Activated CD8-positive, alpha-beta T cell treated with anti-CD3 and anti-CD28 coated beads, Interleukin-2, amount 10 ng/mL, durations not matched to agents 7 days and 5 days (primary cell): ENCODE measurements around the gene RCC2. TPM values are rescaled to one million over a fixed set of nuclear protein-coding genes. Genes with fewer than 3 reads are reported as not detected.
A peak's percentile ranks its signal among the peaks of the same experiment; 100 is the strongest.
"Not testable (repeated sequence)": the region's sequence is repeated elsewhere in the genome, so short reads cannot be mapped to it uniquely, and the experiment has no call there.

Source experiments
- ATAC-seq: fragments of 150-1000 bp; cut with Tn5 transposase; one replicate; pipeline ENCODE4 v1.10.0; 2021; ENCODE audit warnings: moderate library complexity
- CTCF ChIA-PET: fragments of 350-600 bp; sonication (Branson Sonifier 250); formaldehyde crosslinking; loops from one replicate; lab custom pipeline; 2021; ENCODE audit warnings: antibody characterized with exemption; lab: Charles Lee
- POLR2A ChIA-PET: fragments of 350-600 bp; sonication (Branson Sonifier 250); formaldehyde crosslinking; loops from one replicate; lab custom pipeline; 2021; ENCODE audit warnings: antibody characterized with exemption; lab: Charles Lee
- DNase-seq: peaks from one replicate; pipeline ENCODE4 v3.0.0-alpha.2; 2020
- H3K27ac Mint-ChIP-seq: one replicate; pipeline ENCODE4 v1.8.0; 2021; ENCODE audit warnings: mild to moderate bottlenecking, mixed read lengths
- H3K27me3 Mint-ChIP-seq: one replicate; pipeline ENCODE4 v1.8.0; 2021; ENCODE audit warnings: low read depth, mixed read lengths
- H3K36me3 Mint-ChIP-seq: one replicate; pipeline ENCODE4 v1.8.0; 2021; ENCODE audit warnings: low read depth, mixed read lengths
- H3K4me1 Mint-ChIP-seq: one replicate; pipeline ENCODE4 v1.8.0; 2021; ENCODE audit warnings: low read depth, mixed read lengths
- H3K4me3 Mint-ChIP-seq: one replicate; pipeline ENCODE4 v1.8.0; 2021; ENCODE audit warnings: mild to moderate bottlenecking, mixed read lengths
- H3K9me3 Mint-ChIP-seq: one replicate; pipeline ENCODE4 v1.8.0; 2022; ENCODE audit warnings: mixed read lengths; ENCODE audit not compliant: insufficient read depth
- total RNA-seq, 2 experiments: library from RNA; stranded (reverse); gene quantifications; one replicate each; pipeline ENCODE4 v1.2.3, GENCODE V29; 2021

RCC2 gene
- total RNA-seq, 2 experiments from 2014 or later = 151 to 152 TPM

- H3K27me3 Mint-ChIP-seq = no peaks in the 10 kb centered on the region
- DNase-seq (no peak), ATAC-seq (no peak)
- peaks cover 6% of the 10 kb centered on the region for H3K4me1 Mint-ChIP-seq
- POLR2A ChIA-PET = no interaction called here
- H3K4me3 Mint-ChIP-seq = no peak overlapping the region
- CTCF ChIA-PET = no interaction called here
- no peaks in the 10 kb centered on the region for H3K9me3 Mint-ChIP-seq
- H3K36me3 Mint-ChIP-seq = peaks cover 79% of the 10 kb centered on the region
- H3K27ac Mint-ChIP-seq = no peak overlapping the region
Observed at GRCh38 chr1:17412093-17412870, 27.2 kb downstream of the RCC2 start.

GRCh38 chr1:17409391-17409811 is 30.1 kb downstream of the RCC2 start:
- ATAC-seq (no peak), DNase-seq (no peak)
- Mint-ChIP-seq H3K27me3 (no peaks in the 10 kb centered on the region), H3K36me3 (peaks cover 60% of the 10 kb centered on the region), H3K27ac (no peak overlapping the region), H3K4me1 (peaks cover 3% of the 10 kb centered on the region), H3K9me3 (no peaks in the 10 kb centered on the region), H3K4me3 (no peak overlapping the region)
- ChIA-PET CTCF (no interaction called here), POLR2A (no interaction called here)

- H3K27ac Mint-ChIP-seq, H3K4me1 Mint-ChIP-seq, H3K4me3 Mint-ChIP-seq, DNase-seq, ATAC-seq, H3K27me3 Mint-ChIP-seq, POLR2A ChIA-PET, CTCF ChIA-PET, H3K9me3 Mint-ChIP-seq: not testable (repeated sequence)
- H3K36me3 Mint-ChIP-seq = peaks cover 51% of the 10 kb centered on the region
Observed at GRCh38 chr1:17407786-17408514, 31.5 kb downstream of the RCC2 start.

- not testable (repeated sequence) for H3K9me3 Mint-ChIP-seq, ATAC-seq, H3K4me1 Mint-ChIP-seq, H3K27me3 Mint-ChIP-seq, H3K4me3 Mint-ChIP-seq, DNase-seq, H3K27ac Mint-ChIP-seq
- ChIA-PET POLR2A (interaction anchor here (0.8 kb wide), 1 partner anchor 29 kb away, joined by 5 read pairs; no protein-coding TSS in a partner anchor), CTCF (interaction anchor here (0.9 to 1.2 kb wide), 2 partner anchors 12 to 14 kb away, joined by 3 read pairs; no protein-coding TSS in a partner anchor)
- peaks cover 40% of the 10 kb centered on the region for H3K36me3 Mint-ChIP-seq
Observed at GRCh38 chr1:17406760-17407475, 32.6 kb downstream of the RCC2 start.

- DNase-seq (peak; percentile 54), ATAC-seq (peak; percentile 81)
- CTCF ChIA-PET = interaction anchor here (0.9 to 1.2 kb wide), 2 partner anchors 13 to 15 kb away, joined by 3 read pairs; no protein-coding TSS in a partner anchor
- POLR2A ChIA-PET = interaction anchor here (0.8 kb wide), 1 partner anchor 30 kb away, joined by 5 read pairs; no protein-coding TSS in a partner anchor
- Mint-ChIP-seq H3K9me3 (no peaks in the 10 kb centered on the region), H3K4me3 (no peak overlapping the region), H3K36me3 (peaks cover 34% of the 10 kb centered on the region), H3K27me3 (no peaks in the 10 kb centered on the region), H3K4me1 (peaks cover 3% of the 10 kb centered on the region), H3K27ac (no peak overlapping the region)
Observed at GRCh38 chr1:17405898-17406759, 33.3 kb downstream of the RCC2 start.

GRCh38 chr1:17404820-17405219 is 34.7 kb downstream of the RCC2 start:
- ChIA-PET POLR2A (no interaction called here), CTCF (no interaction called here)
- H3K4me3 Mint-ChIP-seq = no peak overlapping the region
- H3K4me1 Mint-ChIP-seq = no peaks in the 10 kb centered on the region
- H3K36me3 Mint-ChIP-seq = peaks cover 23% of the 10 kb centered on the region
- ATAC-seq (no peak), DNase-seq (no peak)
- no peaks in the 10 kb centered on the region for H3K27me3 Mint-ChIP-seq
- no peak overlapping the region for H3K27ac Mint-ChIP-seq
- H3K9me3 Mint-ChIP-seq = no peaks in the 10 kb centered on the region

- Mint-ChIP-seq H3K27me3 (no peaks in the 10 kb centered on the region), H3K4me3 (no peak overlapping the region), H3K27ac (no peak overlapping the region), H3K4me1 (no peaks in the 10 kb centered on the region), H3K36me3 (peaks cover 19% of the 10 kb centered on the region), H3K9me3 (no peaks in the 10 kb centered on the region)
- POLR2A ChIA-PET = no interaction called here
- DNase-seq (no peak), ATAC-seq (no peak)
- CTCF ChIA-PET = no interaction called here
Observed at GRCh38 chr1:17404034-17404684, 35.3 kb downstream of the RCC2 start.

- H3K4me3 Mint-ChIP-seq = no peak overlapping the region
- H3K4me1 Mint-ChIP-seq = no peaks in the 10 kb centered on the region
- peaks cover 9% of the 10 kb centered on the region for H3K36me3 Mint-ChIP-seq
- CTCF ChIA-PET = no interaction called here
- no peaks in the 10 kb centered on the region for H3K9me3 Mint-ChIP-seq
- ATAC-seq (no peak), DNase-seq (no peak)
- POLR2A ChIA-PET = no interaction called here
- H3K27ac Mint-ChIP-seq = no peak overlapping the region
- H3K27me3 Mint-ChIP-seq = no peaks in the 10 kb centered on the region
Observed at GRCh38 chr1:17403081-17403480, 36.4 kb downstream of the RCC2 start.

- CTCF ChIA-PET = no interaction called here
- Mint-ChIP-seq H3K9me3 (no peaks in the 10 kb centered on the region), H3K4me3 (no peak overlapping the region), H3K4me1 (no peaks in the 10 kb centered on the region), H3K27me3 (no peaks in the 10 kb centered on the region), H3K36me3 (peaks cover 2% of the 10 kb centered on the region), H3K27ac (no peak overlapping the region)
- no peak for ATAC-seq
- POLR2A ChIA-PET = no interaction called here
- DNase-seq = no peak
Observed at GRCh38 chr1:17401841-17402240, 37.6 kb downstream of the RCC2 start.

GRCh38 chr1:17400725-17401341 is 38.6 kb downstream of the RCC2 start:
- Mint-ChIP-seq H3K27ac (no peak overlapping the region), H3K4me3 (no peak overlapping the region), H3K4me1 (no peaks in the 10 kb centered on the region), H3K9me3 (no peaks in the 10 kb centered on the region), H3K27me3 (no peaks in the 10 kb centered on the region), H3K36me3 (no peaks in the 10 kb centered on the region)
- DNase-seq = no peak
- ChIA-PET POLR2A (no interaction called here), CTCF (no interaction called here)
- ATAC-seq = no peak
